Psoas muscle (tissue), 8 donors: ENCODE measurements around the gene PSMD5. TPM values are rescaled to one million over a fixed set of nuclear protein-coding genes. Genes with fewer than 3 reads are reported as not detected.
A peak's percentile ranks its signal among the peaks of the same experiment; 100 is the strongest.

ENCODE experiments used
- ATAC-seq, 4 donors: fragments of 200-7000 bp; cut with Tn5 transposase; one replicate each; pipeline ENCODE4 v1.9.1; 2020; ENCODE audit warnings: moderate library complexity in 3 of 4, mild to moderate bottlenecking in 2 of 4
- DNase-seq, 2 donors: peaks; one replicate each; pipeline ENCODE4 v3.0.0-alpha.2; 2020
- H3K27ac ChIP-seq: fragments of 200-600 bp; one replicate; pipeline ENCODE4 v1.8.0; 2022
- H3K27me3 ChIP-seq, 3 donors: fragments of 200-600 bp in 1 of 3; one replicate each; pipeline versions ENCODE4 v1.6.1 to v1.8.0; 2013 to 2022; ENCODE audit warnings: low read length in 2 of 3, mild to moderate bottlenecking in 2 of 3, moderate library complexity in 1 of 3; ENCODE audit not compliant: insufficient read depth in 3 of 3
- H3K36me3 ChIP-seq, 2 donors: fragments of 200-600 bp in 1 of 2; one replicate each; pipeline versions ENCODE4 v1.6.1 to v1.8.0; 2013 to 2022; ENCODE audit warnings: low read depth in 1 of 2, mild to moderate bottlenecking in 1 of 2, moderate library complexity in 1 of 2; ENCODE audit not compliant: insufficient read depth in 1 of 2
- H3K4me1 ChIP-seq: fragments of 200-600 bp; one replicate; pipeline ENCODE4 v1.8.0; 2022
- H3K4me3 ChIP-seq: fragments of 200-600 bp; one replicate; pipeline ENCODE4 v1.8.0; 2022; ENCODE audit warnings: mild to moderate bottlenecking
- H3K9me3 ChIP-seq: fragments of 200-600 bp; one replicate; pipeline ENCODE4 v1.8.0; 2022
- WGBS, 3 donors: extraction: QIAGEN DNeasy Blood & Tissue Kit; methylation state at CpG; one replicate each; pipeline versions ENCODE4 v1.1.6 to v1.1.7; 2013; 5-methylcytosine and 5-hydroxymethylcytosine counted together
- intact Hi-C, 2 donors: fragments of 100-400 bp; cut with DNase I; formaldehyde crosslinking; loops; one replicate each; pipeline versions ENCODE4 v1.11.0 to v1.14.2; 2022
- polyA plus RNA-seq, 3 donors: library from polyadenylated mRNA; stranded (reverse); fragments of 200-250 nt; gene quantifications; one replicate each; pipeline ENCODE4 v1.2.3, GENCODE V29; 2013
- total RNA-seq, 4 donors: library from RNA; stranded (reverse); fragmentation: NEBNext Ultra II Directional in 2 of 4; extraction: Animal tissue kit (Norgen Biotek cat#: 25700) in 2 of 4; gene quantifications; one replicate each; pipeline versions ENCODE4 v1.2.1 to v1.2.4, GENCODE V29; 2021 to 2023
- TF ChIP-seq, protein P1 (sequence below): fragments of 200-600 bp; IDR thresholded peaks from one replicate; pipeline ENCODE4 v1.8.0; 2022; ENCODE audit warnings: antibody characterized with exemption
- donor health status: healthy with polysubstance abuse.
- donor health status: DM: no; HTN: no; CAD: no; lungs with moderate emphysema.
- donor health status: Bipolar disorder and iron deficiency.
- donor health status: healthy.
- donor health status: DM: yes; HTN: yes; CAD: no.
- donor health status: DM: no; HTN: no; CAD: no.
- donor health status: DM: no; HTN: no; CAD: no.
- donor health status: DM: yes; HTN: yes; CAD: no.

Gene PSMD5
- total and polyA plus RNA-seq, 7 donors, result 6.2 to 15.7 (median 8.9) TPM

DNA sequence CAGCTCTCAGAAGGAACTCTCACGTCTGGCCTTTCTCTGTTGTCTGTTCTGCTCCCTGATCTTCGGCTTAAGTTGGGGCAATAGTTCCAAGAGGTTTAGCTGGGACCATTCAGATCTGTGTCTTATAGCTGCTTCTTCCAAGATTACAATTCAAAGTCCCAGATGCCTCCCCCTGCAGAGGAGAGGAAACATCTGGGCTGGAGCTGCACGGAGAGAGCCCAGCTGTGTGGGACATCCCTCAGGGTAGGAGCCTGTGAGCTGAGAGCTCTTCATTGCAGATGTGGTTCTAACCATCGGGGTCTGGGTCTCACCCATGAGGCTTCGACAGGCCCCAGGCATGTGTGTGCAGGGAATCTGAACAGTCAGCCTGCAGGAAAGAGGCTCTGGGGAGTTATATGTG lies 43.2 kb upstream of the PSMD5 start:
- WGBS, 3 donors, result 24 to 31% (median 31%) methylated on average over 5 of the region's 5 CpGs
- Histone ChIP-seq H3K4me1 (no peaks in the 10 kb centered on the region), H3K4me3 (no peak overlapping the region), H3K9me3 (no peaks in the 10 kb centered on the region), H3K27me3 (no peaks in the 10 kb centered on the region), H3K36me3 (no peaks in the 10 kb centered on the region), H3K27ac (no peak overlapping the region)
- ATAC-seq (peak in 2 of 4 donors; percentile 27 to 28), DNase-seq (no peak)
- intact Hi-C loops, result no loop called here
- TF ChIP-seq, protein P1, sequence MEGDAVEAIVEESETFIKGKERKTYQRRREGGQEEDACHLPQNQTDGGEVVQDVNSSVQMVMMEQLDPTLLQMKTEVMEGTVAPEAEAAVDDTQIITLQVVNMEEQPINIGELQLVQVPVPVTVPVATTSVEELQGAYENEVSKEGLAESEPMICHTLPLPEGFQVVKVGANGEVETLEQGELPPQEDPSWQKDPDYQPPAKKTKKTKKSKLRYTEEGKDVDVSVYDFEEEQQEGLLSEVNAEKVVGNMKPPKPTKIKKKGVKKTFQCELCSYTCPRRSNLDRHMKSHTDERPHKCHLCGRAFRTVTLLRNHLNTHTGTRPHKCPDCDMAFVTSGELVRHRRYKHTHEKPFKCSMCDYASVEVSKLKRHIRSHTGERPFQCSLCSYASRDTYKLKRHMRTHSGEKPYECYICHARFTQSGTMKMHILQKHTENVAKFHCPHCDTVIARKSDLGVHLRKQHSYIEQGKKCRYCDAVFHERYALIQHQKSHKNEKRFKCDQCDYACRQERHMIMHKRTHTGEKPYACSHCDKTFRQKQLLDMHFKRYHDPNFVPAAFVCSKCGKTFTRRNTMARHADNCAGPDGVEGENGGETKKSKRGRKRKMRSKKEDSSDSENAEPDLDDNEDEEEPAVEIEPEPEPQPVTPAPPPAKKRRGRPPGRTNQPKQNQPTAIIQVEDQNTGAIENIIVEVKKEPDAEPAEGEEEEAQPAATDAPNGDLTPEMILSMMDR, result no peak

DNA sequence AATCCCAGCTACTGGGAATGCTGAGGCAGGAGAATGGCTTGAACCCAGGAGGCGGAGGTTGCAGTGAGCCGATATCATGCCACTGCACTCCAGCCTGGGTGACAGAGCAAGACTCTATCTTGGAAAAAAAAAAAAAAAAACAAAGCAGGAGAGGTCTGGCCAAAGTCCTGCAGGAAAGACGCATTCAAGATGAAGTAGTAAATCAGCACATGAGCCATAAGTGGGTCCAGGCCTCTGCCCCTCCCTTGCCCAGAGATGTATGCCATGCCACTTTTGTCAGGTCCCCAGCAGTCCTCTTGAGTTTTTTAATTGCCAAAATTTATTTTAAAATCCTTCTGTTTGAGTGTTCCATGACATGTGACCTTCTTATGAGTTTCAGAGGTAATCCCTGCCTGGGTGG lies 42.7 kb upstream of the PSMD5 start:
- intact Hi-C loops, result no loop called here
- no peaks in the 10 kb centered on the region for H3K4me1 ChIP-seq
- ATAC-seq, result no peak
- 60 to 75% (median 71%) methylated on average over 3 of the region's 3 CpGs for WGBS, 3 donors
- DNase-seq, result no peak
- H3K27me3 ChIP-seq, result no peaks in the 10 kb centered on the region
- H3K27ac ChIP-seq, result no peak overlapping the region
- TF ChIP-seq, protein P1, result no peak
- no peaks in the 10 kb centered on the region for H3K36me3 ChIP-seq
- no peak overlapping the region for H3K4me3 ChIP-seq
- no peaks in the 10 kb centered on the region for H3K9me3 ChIP-seq

DNA sequence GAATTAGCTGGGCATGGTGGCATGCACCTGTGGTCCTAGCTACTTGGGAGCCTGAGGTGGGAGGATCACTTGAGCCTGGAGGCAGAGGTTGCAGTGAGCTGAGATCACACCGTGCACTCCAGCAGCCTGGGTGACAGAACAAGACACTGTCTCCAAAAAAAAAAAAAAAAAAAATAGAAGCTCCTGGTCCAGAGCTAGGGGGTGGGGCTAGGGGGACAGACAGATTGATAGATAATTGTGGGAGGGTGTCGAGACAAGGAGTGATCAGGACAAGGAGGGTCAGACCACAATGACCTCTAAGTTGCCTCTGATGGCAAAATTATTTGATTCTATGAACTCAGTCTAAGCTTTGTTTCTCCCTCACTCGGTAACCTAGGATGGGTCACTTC lies 40.9 kb upstream of the PSMD5 start:
- intact Hi-C loops, result no loop called here
- 75 to 85% (median 81%) methylated on average over 3 of the region's 3 CpGs for WGBS, 3 donors

DNA sequence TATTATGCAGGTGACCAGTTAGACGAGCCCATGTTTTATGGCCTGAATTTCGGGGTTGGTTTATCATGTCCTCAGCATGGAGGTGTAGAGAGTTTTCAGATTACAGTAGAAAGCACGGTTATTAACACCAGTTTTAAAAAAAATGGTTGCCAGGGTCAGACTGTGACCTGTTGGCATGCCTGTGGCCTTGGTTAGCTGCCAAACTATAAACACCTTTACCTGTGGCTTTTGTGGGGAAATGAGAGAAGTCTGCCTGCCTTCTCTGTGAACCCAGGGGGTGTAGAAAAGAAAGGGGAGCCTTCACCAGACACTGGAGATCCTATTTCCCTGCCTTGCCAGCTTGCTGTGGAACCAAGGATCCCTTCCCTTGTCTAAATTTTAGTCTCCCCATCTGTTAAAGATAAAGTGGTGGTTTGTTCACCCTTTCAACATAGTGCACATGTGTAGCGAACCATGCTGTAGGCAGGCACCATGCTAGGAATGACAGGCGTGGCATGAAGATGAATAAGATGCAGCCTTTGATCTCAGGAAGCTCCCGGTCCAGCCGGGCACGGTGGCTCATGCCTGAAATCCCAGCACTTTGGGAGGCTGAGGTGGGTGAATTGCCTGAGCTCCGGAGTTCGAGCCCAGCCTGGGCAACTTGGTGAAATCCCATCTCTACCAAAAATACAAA lies 40.3 kb upstream of the PSMD5 start:
- H3K27me3 ChIP-seq, result peaks cover 0 to 16% (median 0%) of the 10 kb centered on the region in 3 donors
- no peak overlapping the region for H3K27ac ChIP-seq
- TF ChIP-seq, protein P1, result no peak
- H3K4me1 ChIP-seq, result no peaks in the 10 kb centered on the region
- no peaks in the 10 kb centered on the region for H3K9me3 ChIP-seq
- no peak overlapping the region for H3K4me3 ChIP-seq
- WGBS, 3 donors, result 77 to 80% (median 77%) methylated on average over 10 of the region's 10 CpGs
- intact Hi-C loops, result no loop called here
- DNase-seq (no peak), ATAC-seq (no peak)
- H3K36me3 ChIP-seq, result no peaks in the 10 kb centered on the region

More for the DNA sequence above, 40.9 kb upstream of the PSMD5 start:
- H3K27ac ChIP-seq, result no peak overlapping the region
- TF ChIP-seq, protein P1, result no peak
- no peaks in the 10 kb centered on the region for H3K9me3 ChIP-seq
- DNase-seq, result no peak
- peaks cover 0 to 10% (median 0%) of the 10 kb centered on the region in 3 donors for H3K27me3 ChIP-seq
- ATAC-seq, result no peak
- H3K4me1 ChIP-seq, result no peaks in the 10 kb centered on the region
- H3K36me3 ChIP-seq, result no peaks in the 10 kb centered on the region
- H3K4me3 ChIP-seq, result no peak overlapping the region

DNA sequence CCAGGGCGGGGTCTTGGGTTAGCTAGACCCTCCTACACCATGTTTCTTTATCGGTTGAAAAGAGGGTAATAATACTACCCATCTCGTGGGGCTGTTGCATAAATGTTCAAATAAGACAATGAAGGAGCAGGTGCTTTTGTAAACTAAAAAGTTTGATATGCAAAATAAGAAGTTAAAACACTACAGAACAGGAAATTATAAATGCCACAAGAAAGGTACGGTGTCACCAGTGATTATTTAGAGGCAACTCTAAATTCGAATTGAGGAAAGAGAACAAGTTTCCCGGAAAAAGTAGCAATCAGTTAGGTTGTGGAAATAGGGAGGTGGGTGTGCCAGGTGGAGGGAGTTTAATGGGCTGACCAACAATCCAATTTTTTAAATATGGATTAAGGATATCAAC lies 36.7 kb upstream of the PSMD5 start:
- Histone ChIP-seq H3K27me3 (peaks cover 0 to 20% (median 0%) of the 10 kb centered on the region in 3 donors), H3K9me3 (no peaks in the 10 kb centered on the region), H3K4me1 (no peaks in the 10 kb centered on the region), H3K36me3 (no peaks in the 10 kb centered on the region), H3K27ac (no peak overlapping the region), H3K4me3 (no peak overlapping the region)
- 74 to 86% (median 75%) methylated on average over 6 of the region's 6 CpGs for WGBS, 3 donors
- intact Hi-C loops, result no loop called here
- ATAC-seq, result no peak
- TF ChIP-seq, protein P1, result no peak
- no peak for DNase-seq
